Islet of Langerhans (tissue), 1 donor: ENCODE results near the gene RBM24.
"Not testable (repeated sequence)": the region's sequence is repeated elsewhere in the genome, so short reads cannot be mapped to it uniquely, and the experiment has no call there.

Source experiments
- FAIRE-seq: peaks from one replicate; lab custom pipeline; 2011; peaks lifted over from hg19 to GRCh38; lab: Jason Lieb, UNC

The RBM24 gene

GRCh38 chr6:17292600-17293133, 11.5 kb downstream of the RBM24 start:
- FAIRE-seq = no peak

- no peak for FAIRE-seq
Measured at GRCh38 chr6:17293395-17293794, 12.2 kb downstream of the RBM24 start.

- FAIRE-seq = no peak
Measured at GRCh38 chr6:17297271-17298080, 16.3 kb downstream of the RBM24 start.

GRCh38 chr6:17298257-17298656, 17.1 kb downstream of the RBM24 start:
- FAIRE-seq = no peak

GRCh38 chr6:17299222-17299621, 18.1 kb downstream of the RBM24 start:
- FAIRE-seq = no peak

GRCh38 chr6:17299750-17300149, 18.6 kb downstream of the RBM24 start:
- no peak for FAIRE-seq

- FAIRE-seq = no peak
Measured at GRCh38 chr6:17300637-17301036, 19.5 kb downstream of the RBM24 start.

- no peak for FAIRE-seq
Measured at GRCh38 chr6:17303444-17303843, 22.3 kb downstream of the RBM24 start.

GRCh38 chr6:17305219-17306001, 24.2 kb downstream of the RBM24 start:
- FAIRE-seq = no peak

GRCh38 chr6:17311595-17312311, 30.6 kb downstream of the RBM24 start:
- peak; percentile 81 for FAIRE-seq

GRCh38 chr6:17313238-17313637, 32.1 kb downstream of the RBM24 start:
- not testable (repeated sequence) for FAIRE-seq

- no peak for FAIRE-seq
Measured at GRCh38 chr6:17313971-17314370, 32.8 kb downstream of the RBM24 start.

- FAIRE-seq = no peak
Measured at GRCh38 chr6:17315262-17315661, 34.1 kb downstream of the RBM24 start.

- no peak for FAIRE-seq
Measured at GRCh38 chr6:17318435-17319165, 37.4 kb downstream of the RBM24 start.

GRCh38 chr6:17320266-17320665, 39.1 kb downstream of the RBM24 start:
- FAIRE-seq = not testable (repeated sequence)

- no peak for FAIRE-seq
Measured at GRCh38 chr6:17331238-17331637, 50.1 kb downstream of the RBM24 start.

GRCh38 chr6:17334265-17334664, 53.1 kb downstream of the RBM24 start:
- FAIRE-seq = no peak

GRCh38 chr6:17336425-17336824, 55.3 kb downstream of the RBM24 start:
- FAIRE-seq = no peak

GRCh38 chr6:17339308-17339670, 58.1 kb downstream of the RBM24 start:
- no peak for FAIRE-seq

GRCh38 chr6:17341117-17341805, 60.1 kb downstream of the RBM24 start:
- no peak for FAIRE-seq

GRCh38 chr6:17341891-17342290, 60.7 kb downstream of the RBM24 start:
- FAIRE-seq = no peak
